OCI-LY3 (cell line): ENCODE results near the gene RERE.

Source experiments
- H2AFZ ChIP-seq: fragments of 200-600, 300-600 bp; shearing (Covaris generic); 2 replicates; pipeline ENCODE4 v1.6.0; 2014; ENCODE audit warnings: antibody characterized with exemption, low read depth, low read length
- H3K27ac ChIP-seq: fragments of 200-600, 300-600 bp; sonication (generic); 2 replicates; pipeline ENCODE4 v1.5.1; 2014; ENCODE audit warnings: mild to moderate bottlenecking, low read length, moderate library complexity, mixed read lengths
- H3K27me3 ChIP-seq: fragments of 200-600, 300-600 bp; sonication (generic); 2 replicates; pipeline ENCODE4 v1.6.1; 2014; ENCODE audit warnings: low read depth, low read length, mixed read lengths
- H3K36me3 ChIP-seq: fragments of 200-600, 300-600 bp; sonication (generic); replicated peaks from 2 replicates; pipeline ENCODE3; 2014; ENCODE audit warnings: low read depth, low read length, mixed read lengths
- H3K4me1 ChIP-seq: fragments of 300-600, 200-600 bp; sonication (generic); 2 replicates; pipeline ENCODE4 v1.6.1; 2014; ENCODE audit warnings: low read length, mixed read lengths
- H3K4me2 ChIP-seq: fragments of 200-600, 300-600 bp; sonication (generic); 2 replicates; pipeline ENCODE4 v1.6.1; 2014; ENCODE audit warnings: low read length, mixed read lengths
- H3K4me3 ChIP-seq: fragments of 300-600, 200-600 bp; sonication (generic); 2 replicates; pipeline ENCODE4 v1.5.1; 2014; ENCODE audit warnings: antibody characterized with exemption, mild to moderate bottlenecking, low read length, moderate library complexity
- H3K79me2 ChIP-seq: fragments of 300-600, 200-600 bp; shearing (Covaris generic); 2 replicates; pipeline ENCODE4 v1.6.1; 2014; ENCODE audit warnings: mild to moderate bottlenecking, low read length, mixed read lengths
- H3K9ac ChIP-seq: fragments of 300-600, 200-600 bp; shearing (Covaris generic); 2 replicates; pipeline ENCODE4 v1.6.0; 2014; ENCODE audit warnings: mild to moderate bottlenecking, low read length, moderate library complexity
- H3K9me3 ChIP-seq: fragments of 200-600, 300-600 bp; shearing (Covaris generic); 2 replicates; pipeline ENCODE4 v1.6.1; 2014; ENCODE audit warnings: low read length, mixed read lengths; ENCODE audit not compliant: insufficient read depth
- H4K20me1 ChIP-seq: fragments of 200-600, 300-600 bp; sonication (generic); 2 replicates; pipeline ENCODE4 v1.6.1; 2016; ENCODE audit warnings: low read length, mixed read lengths; ENCODE audit not compliant: insufficient read depth
- CTCF ChIP-seq: fragments of 200-600, 300-600 bp; sonication (generic); IDR thresholded peaks from 2 replicates; pipeline ENCODE4 v1.5.1; 2014; ENCODE audit warnings: antibody characterized with exemption, low read length, low read depth
- EZH2phosphoT487 ChIP-seq: fragments of 200-600 bp; shearing (Covaris generic); IDR thresholded peaks from 2 replicates; pipeline ENCODE4 v1.6.1; 2018; ENCODE audit warnings: antibody characterized with exemption, mixed run types, low read depth

Gene RERE

GRCh38 chr1:8818325-8818775 lies 910 bp upstream of the RERE start:
- H4K20me1 ChIP-seq: peaks cover 12% of the 10 kb centered on the region
- H3K36me3 ChIP-seq: no peaks in the 10 kb centered on the region
- peaks cover 40% of the 10 kb centered on the region for H3K79me2 ChIP-seq
- TF ChIP-seq EZH2phosphoT487: no peak
- TF ChIP-seq CTCF: no peak
- no peaks in the 10 kb centered on the region for H3K9me3 ChIP-seq
- peaks cover 36% of the 10 kb centered on the region for H3K4me1 ChIP-seq
- H2AFZ ChIP-seq: peak overlapping the region; percentile 91
- H3K9ac ChIP-seq: peak overlapping the region; percentile 73
- H3K4me2 ChIP-seq: peak overlapping the region; percentile 91
- H3K27ac ChIP-seq: peak overlapping the region; percentile 72
- 0 out of 2 replicates have a peak, but pooled peaks cover 3% of the 10 kb centered on the region for H3K27me3 ChIP-seq
- peak overlapping the region; percentile 95 for H3K4me3 ChIP-seq

GRCh38 chr1:8816831-8817411 lies 519 bp downstream of the RERE start:
- peaks cover 52% of the 10 kb centered on the region for H3K79me2 ChIP-seq
- H3K9ac ChIP-seq: peak overlapping the region; percentile 98
- H3K9me3 ChIP-seq: no peaks in the 10 kb centered on the region
- peaks cover 49% of the 10 kb centered on the region for H3K4me1 ChIP-seq
- H2AFZ ChIP-seq: peak overlapping the region; percentile 54; the same call in 1 of the 2 replicates
- peak overlapping the region; percentile 97 for H3K4me2 ChIP-seq
- H3K27me3 ChIP-seq: no peaks in the 10 kb centered on the region
- peaks cover 20% of the 10 kb centered on the region for H4K20me1 ChIP-seq
- peak overlapping the region; percentile 66 for H3K27ac ChIP-seq
- no peaks in the 10 kb centered on the region for H3K36me3 ChIP-seq
- TF ChIP-seq EZH2phosphoT487 (no peak), CTCF (no peak)
- peak overlapping the region; percentile 95 for H3K4me3 ChIP-seq

- Histone ChIP-seq H3K9ac (peak overlapping the region; percentile 98), H3K4me3 (peak overlapping the region; percentile 95), H2AFZ (no peak overlapping the region), H3K27me3 (no peaks in the 10 kb centered on the region), H3K27ac (peak overlapping the region; percentile 66), H3K36me3 (no peaks in the 10 kb centered on the region), H4K20me1 (peaks cover 25% of the 10 kb centered on the region), H3K9me3 (no peaks in the 10 kb centered on the region), H3K4me2 (peak overlapping the region; percentile 97), H3K79me2 (peaks cover 58% of the 10 kb centered on the region), H3K4me1 (peaks cover 53% of the 10 kb centered on the region)
- TF ChIP-seq CTCF: no peak
- TF ChIP-seq EZH2phosphoT487: no peak
Observed at GRCh38 chr1:8816264-8816663, 1.2 kb downstream of the RERE start.

- H3K79me2 ChIP-seq: peaks cover 64% of the 10 kb centered on the region
Observed at GRCh38 chr1:8815582-8816151, 1.8 kb downstream of the RERE start.

More at GRCh38 chr1:8815582-8816151, 1.8 kb downstream of the RERE start:
- no peak overlapping the region for H3K27ac ChIP-seq
- peak overlapping the region; percentile 95 for H3K4me3 ChIP-seq
- H3K9me3 ChIP-seq: no peaks in the 10 kb centered on the region
- peak overlapping the region; percentile 98 for H3K9ac ChIP-seq
- peak overlapping the region; percentile 97 for H3K4me2 ChIP-seq
- H3K4me1 ChIP-seq: peaks cover 51% of the 10 kb centered on the region
- H2AFZ ChIP-seq: no peak overlapping the region
- H3K27me3 ChIP-seq: no peaks in the 10 kb centered on the region
- TF ChIP-seq EZH2phosphoT487 (no peak), CTCF (no peak)
- H3K36me3 ChIP-seq: no peaks in the 10 kb centered on the region
- H4K20me1 ChIP-seq: peaks cover 25% of the 10 kb centered on the region
